Stimulated activated CD4-positive, alpha-beta T cell treated with anti-CD3 and anti-CD28 coated beads, Interleukin-12 subunit alpha, Interleukin-12 subunit beta, amount 100 ng/mL, for 24 hours (primary cell): Measurements from ENCODE around the gene CNTN4.
"Not testable (repeated sequence)": the region's sequence is repeated elsewhere in the genome, so short reads cannot be mapped to it uniquely, and the experiment has no call there.

Experiments
- DNase-seq, 2 experiments: peaks; one replicate each; pipeline ENCODE4 v3.0.0-alpha.2; 2020; ENCODE audit warnings: low read depth in 2 of 2

Gene CNTN4

GRCh38 chr3:2792432-2792831 is 693.8 kb downstream of the CNTN4 start:
- no peak for DNase-seq

GRCh38 chr3:2793987-2794386 is 695.3 kb downstream of the CNTN4 start:
- DNase-seq, result no peak

- no peak for DNase-seq
Observed at GRCh38 chr3:2802429-2802828, 703.8 kb downstream of the CNTN4 start.

GRCh38 chr3:2807514-2807913 is 708.8 kb downstream of the CNTN4 start:
- no peak for DNase-seq

- DNase-seq, result no peak
Observed at GRCh38 chr3:2810723-2811122, 712.1 kb downstream of the CNTN4 start.

- DNase-seq, result no peak
Observed at GRCh38 chr3:2819571-2819970, 720.9 kb downstream of the CNTN4 start.

- DNase-seq, result not testable (repeated sequence)
Observed at GRCh38 chr3:2820982-2821381, 722.3 kb downstream of the CNTN4 start.

GRCh38 chr3:2822611-2823010 is 723.9 kb downstream of the CNTN4 start:
- DNase-seq, result no peak

- DNase-seq, result no peak
Observed at GRCh38 chr3:2823031-2823430, 724.4 kb downstream of the CNTN4 start.

- no peak for DNase-seq
Observed at GRCh38 chr3:2823437-2824211, 725.0 kb downstream of the CNTN4 start.

- no peak for DNase-seq
Observed at GRCh38 chr3:2826036-2826435, 727.4 kb downstream of the CNTN4 start.

GRCh38 chr3:2826453-2826852 is 727.8 kb downstream of the CNTN4 start:
- no peak for DNase-seq

- DNase-seq, result no peak
Observed at GRCh38 chr3:2837239-2837638, 738.6 kb downstream of the CNTN4 start.

- no peak for DNase-seq
Observed at GRCh38 chr3:2837910-2838309, 739.2 kb downstream of the CNTN4 start.

- no peak for DNase-seq
Observed at GRCh38 chr3:2838546-2839157, 740.0 kb downstream of the CNTN4 start.

GRCh38 chr3:2839876-2840275 is 741.2 kb downstream of the CNTN4 start:
- no peak for DNase-seq

- DNase-seq, result no peak
Observed at GRCh38 chr3:2847062-2847841, 748.6 kb downstream of the CNTN4 start.

- no peak for DNase-seq
Observed at GRCh38 chr3:2849092-2849491, 750.4 kb downstream of the CNTN4 start.

- DNase-seq, result no peak
Observed at GRCh38 chr3:2850701-2851100, 752.0 kb downstream of the CNTN4 start.

GRCh38 chr3:2851361-2851760 is 752.7 kb downstream of the CNTN4 start:
- DNase-seq, result no peak

GRCh38 chr3:2851835-2852234 is 753.2 kb downstream of the CNTN4 start:
- DNase-seq, result no peak

GRCh38 chr3:2853651-2854050 is 755.0 kb downstream of the CNTN4 start:
- DNase-seq, result no peak
